GM12878 (cell line): ENCODE measurements around the gene BIK.

Source experiments
- BHLHE40 ChIP-seq, 2 experiments: fragments of 450-650 bp in 1 of 2; IDR thresholded peaks; 2 replicates each; pipeline ENCODE4 v1.6.1; 2011 to 2017; ENCODE audit warnings: low read depth in 2 of 2, borderline replicate concordance in 1 of 2, improper control_type of control experiment in 1 of 2, low read length in 1 of 2, mild to moderate bottlenecking in 1 of 2
- CHD4 ChIP-seq: fragments of 200-600 bp; sonication (generic); IDR thresholded peaks from 2 replicates; pipeline ENCODE4 v1.6.1; 2016; ENCODE audit warnings: mild to moderate bottlenecking
- CREB1 ChIP-seq: IDR thresholded peaks from 2 replicates; pipeline ENCODE4 v1.6.1; 2012; ENCODE audit warnings: low read depth, mild to moderate bottlenecking, inconsistent platforms
- HDAC2 ChIP-seq: fragments of 200-600 bp; sonication (generic); IDR thresholded peaks from 2 replicates; pipeline ENCODE4 v1.6.1; 2017
- JUND ChIP-seq: IDR thresholded peaks from 2 replicates; pipeline ENCODE4 v1.6.1; 2012; ENCODE audit warnings: low read depth, mild to moderate bottlenecking, low read length, improper control_type of control experiment, moderate library complexity
- MXI1 ChIP-seq: fragments of 150-350 bp; IDR thresholded peaks from 2 replicates; pipeline ENCODE4 v1.6.1; 2011; ENCODE audit warnings: low read depth, mild to moderate bottlenecking, inconsistent platforms, low read length, improper control_type of control experiment
- NFXL1 ChIP-seq: fragments of 450-650 bp; IDR thresholded peaks from 2 replicates; pipeline ENCODE4 v1.6.1; 2017; ENCODE audit warnings: antibody characterized with exemption, mild to moderate bottlenecking, borderline replicate concordance
- NKRF ChIP-seq: fragments of 450-650 bp; conservative IDR thresholded peaks from 2 replicates; pipeline ENCODE4 v1.6.1; 2017; ENCODE audit warnings: mild to moderate bottlenecking, moderate library complexity
- NRF1 ChIP-seq: conservative IDR thresholded peaks from 2 replicates; pipeline ENCODE4 v1.6.1; 2011; ENCODE audit warnings: mild to moderate bottlenecking, low read depth, low read length, improper control_type of control experiment
- POLR2A ChIP-seq: IDR thresholded peaks from 2 replicates; pipeline ENCODE4 v1.6.1; 2011; ENCODE audit warnings: low read depth, mild to moderate bottlenecking, low read length
- TAF1 ChIP-seq: IDR thresholded peaks from 2 replicates; pipeline ENCODE4 v1.6.1; 2011; ENCODE audit warnings: mild to moderate bottlenecking, low read depth, low read length, borderline replicate concordance
- TCF7 ChIP-seq: IDR thresholded peaks from 2 replicates; pipeline ENCODE4 v1.6.1; 2014; ENCODE audit warnings: antibody characterized with exemption, borderline replicate concordance
- ZNF274 ChIP-seq: IDR thresholded peaks from one replicate; pipeline ENCODE4 v1.8.0; 2011; ENCODE audit not compliant: insufficient read length, insufficient read depth

DNA sequence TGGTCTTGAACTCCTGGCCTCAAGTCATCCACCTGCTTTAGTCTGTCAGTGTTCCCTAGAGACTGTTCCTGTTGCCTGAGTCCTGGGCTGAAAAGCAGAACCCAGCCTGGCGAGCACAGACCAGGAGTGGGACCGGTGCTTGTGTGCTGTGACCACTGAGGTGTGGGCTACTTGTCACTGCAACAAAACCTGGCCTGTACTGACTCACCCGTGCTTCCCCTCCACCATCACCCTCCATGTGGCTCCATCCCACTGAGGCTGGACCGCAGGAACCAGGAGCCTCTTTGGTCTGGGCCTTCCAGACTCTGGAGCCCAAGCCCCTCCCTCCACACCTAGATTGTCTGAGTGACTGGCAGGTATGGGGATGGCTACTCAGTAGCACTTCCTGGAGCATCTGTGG, 24.0 kb downstream of the BIK start:
- TF ChIP-seq CREB1 (no peak), CHD4 (no peak), JUND (no peak), NRF1 (no peak), POLR2A (no peak), NFXL1 (no peak), MXI1 (no peak), BHLHE40 (IDR thresholded peaks at IDR 0.05; ENCODE audit: borderline replicate concordance in 1 of 2, low read depth in 2 of 2, low read length in 1 of 2) (no peak), TCF7 (no peak), ZNF274 (no peak), NKRF (no peak), TAF1 (no peak), HDAC2 (no peak)
